ENCODE measurements around the gene GLP1R. TPM values are rescaled to one million over a fixed set of nuclear protein-coding genes. Genes with fewer than 3 reads are reported as not detected.

GLP1R gene
- not detected in 2 replicates for total RNA-seq

DNA sequence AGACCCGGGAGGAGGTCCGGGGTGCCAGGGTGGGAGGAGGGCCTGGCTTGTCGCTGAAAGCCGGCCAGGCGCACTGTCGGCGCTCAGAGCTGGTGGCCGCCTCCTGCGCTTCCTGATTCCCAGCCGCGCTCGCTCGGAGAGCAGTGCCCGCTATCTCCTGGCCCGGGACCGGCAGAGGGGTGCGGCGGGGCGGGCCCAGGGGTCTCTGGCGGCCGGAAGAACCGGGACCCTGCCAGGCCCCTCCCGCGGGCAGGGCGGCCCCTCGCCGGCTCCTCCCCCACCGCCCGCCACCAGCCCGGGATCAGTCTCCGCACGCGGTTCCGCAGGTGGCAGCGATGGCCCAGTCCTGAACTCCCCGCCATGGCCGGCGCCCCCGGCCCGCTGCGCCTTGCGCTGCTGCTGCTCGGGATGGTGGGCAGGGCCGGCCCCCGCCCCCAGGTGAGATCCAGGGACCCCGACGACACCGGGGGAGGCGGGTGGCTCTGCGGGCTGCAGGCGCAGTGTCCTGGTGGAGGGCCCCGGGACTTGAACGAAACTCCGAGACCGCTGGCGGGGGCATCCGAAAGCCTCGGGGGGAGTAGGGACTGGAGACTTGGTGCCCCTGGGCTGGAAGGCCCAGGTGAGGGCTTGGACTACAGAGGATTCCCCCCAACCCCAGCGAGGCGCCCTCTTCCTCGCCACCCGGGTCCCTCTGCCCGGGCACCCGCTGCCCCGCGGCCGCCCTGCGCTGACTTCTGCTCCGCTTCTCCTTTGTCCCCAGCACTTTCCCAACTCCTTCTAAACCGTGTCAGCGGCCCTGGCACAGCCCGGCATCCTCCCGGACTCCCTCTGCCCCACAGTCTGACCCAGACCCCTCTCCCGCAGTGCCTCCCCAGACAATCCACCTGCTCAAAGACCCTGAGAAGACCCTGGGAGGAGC lies at the start of gene GLP1R:
Gene GLP1R, plus strand, starts transcription at position 301 of the 919 bp plus-strand sequence. Its CDS starts 60 bp downstream, at position 361.

DNA sequence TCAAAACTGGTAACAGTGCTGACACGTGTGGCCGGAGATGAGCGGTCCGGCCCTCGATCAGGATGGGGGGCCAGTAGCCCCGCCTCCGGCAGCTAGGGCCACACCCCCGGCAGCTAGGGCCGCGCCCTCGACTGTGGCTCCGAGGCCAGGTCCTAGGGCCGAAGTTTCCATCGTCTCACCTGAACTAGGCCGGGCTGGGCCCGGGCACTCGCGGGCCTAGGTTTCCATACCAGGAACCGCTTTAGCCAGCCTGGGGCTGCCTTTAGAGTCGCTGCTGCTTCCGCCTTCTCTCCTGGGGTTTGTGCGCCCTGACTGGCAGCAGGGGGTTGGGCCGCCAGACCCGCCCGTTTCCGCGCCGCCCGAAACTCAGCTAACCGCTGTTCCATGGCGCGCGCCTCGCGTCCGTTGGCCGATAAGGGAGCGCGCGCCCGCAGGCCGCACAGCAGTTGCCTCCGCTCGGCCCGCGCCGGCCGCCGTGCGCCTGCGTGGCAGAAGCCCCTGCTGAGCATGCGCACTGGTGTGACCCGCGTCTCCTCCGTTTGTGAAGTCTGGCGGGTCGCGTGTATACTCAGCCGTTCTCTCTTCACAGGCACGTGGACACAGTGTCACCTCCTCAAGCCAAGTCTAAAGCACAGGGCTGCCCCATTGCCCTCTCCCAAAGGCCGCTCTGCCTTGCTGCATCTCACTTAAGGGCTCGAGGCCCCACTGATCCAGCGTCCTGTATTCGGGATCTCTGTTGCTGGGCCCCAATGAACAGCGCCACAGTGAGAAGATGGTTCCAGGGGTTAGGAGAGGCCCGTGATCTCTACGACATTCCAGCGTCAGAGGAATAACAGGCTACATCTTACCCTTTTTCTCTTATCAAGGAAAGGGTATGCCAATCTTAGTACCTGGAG lies 66.4 kb downstream of the GLP1R start, which contains the start of gene SAYSD1:
Gene SAYSD1, minus strand, starts transcription at position 483 of the 896 bp plus-strand sequence. Its CDS starts 97 bp downstream, at position 386.

Other genes starting within 250 kb of the GLP1R start
- gene SAYSD1, start 66.4 kb downstream of the GLP1R start, total RNA-seq = 8.3 and 9.7 TPM in 2 replicates
- 0.07 TPM in 1 of 2 replicates, not detected in the other for gene KCNK5, start 180.7 kb downstream of the GLP1R start, total RNA-seq